Measurements from ENCODE around the gene LTA.

LTA gene

DNA sequence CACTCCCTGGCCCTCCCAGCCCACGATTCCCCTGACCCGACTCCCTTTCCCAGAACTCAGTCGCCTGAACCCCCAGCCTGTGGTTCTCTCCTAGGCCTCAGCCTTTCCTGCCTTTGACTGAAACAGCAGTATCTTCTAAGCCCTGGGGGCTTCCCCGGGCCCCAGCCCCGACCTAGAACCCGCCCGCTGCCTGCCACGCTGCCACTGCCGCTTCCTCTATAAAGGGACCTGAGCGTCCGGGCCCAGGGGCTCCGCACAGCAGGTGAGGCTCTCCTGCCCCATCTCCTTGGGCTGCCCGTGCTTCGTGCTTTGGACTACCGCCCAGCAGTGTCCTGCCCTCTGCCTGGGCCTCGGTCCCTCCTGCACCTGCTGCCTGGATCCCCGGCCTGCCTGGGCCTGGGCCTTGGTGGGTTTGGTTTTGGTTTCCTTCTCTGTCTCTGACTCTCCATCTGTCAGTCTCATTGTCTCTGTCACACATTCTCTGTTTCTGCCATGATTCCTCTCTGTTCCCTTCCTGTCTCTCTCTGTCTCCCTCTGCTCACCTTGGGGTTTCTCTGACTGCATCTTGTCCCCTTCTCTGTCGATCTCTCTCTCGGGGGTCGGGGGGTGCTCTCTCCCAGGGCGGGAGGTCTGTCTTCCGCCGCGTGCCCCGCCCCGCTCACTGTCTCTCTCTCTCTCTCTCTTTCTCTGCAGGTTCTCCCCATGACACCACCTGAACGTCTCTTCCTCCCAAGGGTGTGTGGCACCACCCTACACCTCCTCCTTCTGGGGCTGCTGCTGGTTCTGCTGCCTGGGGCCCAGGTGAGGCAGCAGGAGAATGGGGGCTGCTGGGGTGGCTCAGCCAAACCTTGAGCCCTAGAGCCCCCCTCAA is at the start of gene LTA:
Gene LTA, plus strand, starts transcription at position 249 of the 871 bp plus-strand sequence. Its CDS starts 454 bp downstream, at position 703.
- DNase-seq (ENCODE audit: low read depth) = no peak

GRCh38 chr6:31525553-31525931 is 46.5 kb upstream of the LTA start:
- DNase-seq (ENCODE audit: low read depth) = no peak

DNA sequence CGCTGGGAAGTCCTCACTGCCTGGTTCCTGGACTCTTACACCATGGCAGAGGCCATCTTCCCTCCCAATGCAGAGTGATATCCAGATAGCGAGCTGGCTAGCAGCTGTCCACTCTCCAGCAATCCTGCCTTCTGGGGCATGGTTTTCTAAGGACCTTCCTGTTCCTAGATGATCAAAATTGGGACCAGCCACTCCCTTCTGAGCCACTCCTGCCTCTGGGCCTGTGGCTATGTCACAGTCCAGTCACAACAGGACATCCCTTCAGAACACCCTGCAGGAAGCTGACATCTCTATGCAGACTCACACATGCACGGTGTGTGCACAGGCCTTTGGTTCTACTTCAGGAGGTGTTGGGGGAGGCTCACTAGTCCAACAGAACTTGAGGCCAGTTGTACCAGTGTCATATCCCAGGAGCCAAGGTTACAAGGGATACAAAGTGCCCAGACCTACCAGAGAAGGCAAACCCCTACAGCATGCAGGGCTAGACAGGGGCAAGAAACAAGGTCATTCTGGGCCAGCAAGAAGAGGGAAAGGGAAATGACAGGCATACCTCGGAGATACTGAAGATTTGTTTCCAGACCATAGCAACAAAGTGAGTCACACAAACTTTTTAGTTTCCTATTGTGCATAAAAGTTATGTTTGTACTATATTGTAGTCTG is 46.0 kb upstream of the LTA start:
- DNase-seq (ENCODE audit: low read depth) = no peak

DNA sequence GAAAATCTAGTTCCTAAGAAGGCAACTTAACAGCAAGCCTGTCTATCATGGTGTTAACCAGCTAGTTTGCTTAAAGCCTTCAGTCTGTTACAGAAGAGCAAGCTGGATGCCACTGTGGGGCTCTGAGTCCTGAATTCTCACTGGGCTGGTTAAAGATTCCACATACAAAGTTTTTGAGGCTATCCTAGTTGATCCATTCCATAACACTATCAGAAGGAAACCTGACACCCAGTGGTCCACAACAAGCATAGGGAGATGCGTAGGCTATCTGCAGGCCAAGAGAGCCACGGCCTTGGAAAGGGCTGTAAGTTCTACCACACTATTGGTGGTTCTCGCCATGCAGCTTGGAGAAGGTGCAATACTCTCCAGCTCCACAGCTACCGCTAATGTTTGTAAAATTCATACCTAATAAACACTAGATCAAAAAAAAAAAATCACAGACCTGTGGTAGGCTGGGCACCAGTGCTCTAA is 43.7 kb upstream of the LTA start:
- no peak for DNase-seq (ENCODE audit: low read depth)

DNA sequence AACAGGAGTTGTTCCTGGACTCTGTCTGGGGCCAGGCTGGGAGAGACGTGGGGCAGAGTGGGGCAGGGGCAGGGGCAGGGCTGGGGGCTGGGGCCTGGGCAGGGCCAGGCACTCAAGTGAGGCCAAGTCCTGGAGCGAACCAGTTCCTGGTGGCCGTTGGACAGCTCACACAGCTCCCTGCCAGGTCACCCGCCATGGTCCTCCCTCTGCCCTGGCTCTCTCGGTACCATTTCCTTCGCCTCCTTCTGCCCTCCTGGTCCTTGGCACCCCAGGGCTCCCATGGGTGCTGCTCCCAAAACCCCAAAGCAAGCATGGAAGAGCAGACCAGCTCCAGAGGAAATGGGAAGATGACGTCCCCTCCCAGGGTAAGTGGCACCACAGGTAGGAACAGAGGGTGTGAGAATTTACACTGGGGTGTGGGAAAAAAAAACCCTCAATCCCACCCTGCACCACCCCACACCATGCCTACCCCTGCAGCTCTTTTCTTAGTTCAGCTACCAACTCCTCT is 43.2 kb upstream of the LTA start, which contains the start of gene MCCD1:
Gene MCCD1, plus strand, starts transcription at position 142 of the 508 bp plus-strand sequence. Its CDS starts 53 bp downstream, at position 195.
- no peak for DNase-seq (ENCODE audit: low read depth)

DNA sequence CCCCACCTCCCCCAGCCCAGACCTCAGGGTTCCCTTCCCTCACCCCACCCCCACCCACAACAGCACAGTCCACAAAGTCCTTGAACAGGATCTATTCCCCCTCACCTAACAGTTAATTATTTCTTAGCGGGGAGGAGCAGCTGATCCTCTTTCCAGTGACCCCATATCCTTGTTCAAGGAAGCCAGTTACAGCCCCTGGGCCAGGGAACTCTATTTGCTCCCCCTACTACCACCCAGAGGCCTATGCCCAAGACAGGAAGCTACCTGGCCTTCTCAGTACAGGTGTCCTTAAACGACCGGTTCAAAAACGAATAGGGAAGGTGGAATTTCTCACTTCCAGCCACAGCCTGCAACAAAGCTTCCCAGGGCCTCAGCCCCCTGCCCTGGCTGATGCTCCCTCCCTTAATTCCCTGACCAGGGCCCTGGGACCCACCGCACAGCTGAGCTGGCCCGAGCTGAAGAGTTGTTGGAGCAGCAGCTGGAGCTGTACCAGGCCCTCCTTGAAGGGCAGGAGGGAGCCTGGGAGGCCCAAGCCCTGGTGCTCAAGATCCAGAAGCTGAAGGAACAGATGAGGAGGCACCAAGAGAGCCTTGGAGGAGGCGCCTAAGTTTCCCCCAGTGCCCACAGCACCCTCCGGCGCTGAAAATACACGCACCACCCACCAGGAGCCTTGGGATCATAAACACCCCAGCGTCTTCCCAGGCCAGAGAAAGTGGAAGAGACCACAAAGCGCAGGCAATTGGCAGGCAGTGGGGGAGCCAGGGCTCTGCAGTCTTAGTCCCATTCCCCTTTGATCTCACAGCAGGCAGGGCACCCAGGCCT is 42.5 kb upstream of the LTA start:
- no peak for DNase-seq (ENCODE audit: low read depth)

DNA sequence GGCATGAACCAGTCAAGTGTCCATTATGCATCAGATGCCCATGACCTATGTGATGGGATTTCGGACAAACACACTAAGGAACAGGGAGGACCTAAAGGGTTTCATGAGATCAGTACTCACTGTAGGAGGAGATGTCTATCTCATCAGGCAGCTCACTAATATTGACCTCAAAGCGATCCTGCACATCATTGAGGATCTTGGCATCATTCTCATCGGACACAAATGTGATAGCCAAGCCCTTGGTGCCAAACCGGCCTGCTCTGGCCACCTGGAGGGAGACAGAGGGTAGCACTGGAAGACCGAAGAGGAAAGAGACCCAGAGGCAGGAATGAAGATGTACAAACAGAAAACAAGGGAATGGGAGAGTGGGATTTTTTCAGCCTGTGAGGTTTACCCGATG is 41.4 kb upstream of the LTA start:
- DNase-seq (ENCODE audit: low read depth) = no peak

DNA sequence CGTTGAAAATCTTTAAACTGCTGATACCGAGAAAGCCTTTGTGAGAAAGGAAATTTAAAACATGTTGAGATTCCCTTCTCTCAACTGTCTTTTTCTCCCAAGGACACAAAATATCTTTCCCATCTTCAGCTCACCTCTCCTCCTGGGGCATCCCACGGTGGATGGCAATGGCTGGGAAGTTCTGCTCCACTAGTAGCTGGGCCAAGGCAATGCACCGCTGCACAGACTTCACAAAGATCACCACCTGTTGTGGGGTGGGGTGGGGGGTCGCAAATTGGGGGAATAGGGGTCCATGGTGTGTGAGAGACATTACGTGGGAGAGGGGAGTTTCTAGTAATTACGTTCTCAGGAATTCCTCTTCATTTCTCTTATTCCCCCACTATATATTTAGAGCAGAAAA is 40.9 kb upstream of the LTA start:
- no peak for DNase-seq (ENCODE audit: low read depth)

DNA sequence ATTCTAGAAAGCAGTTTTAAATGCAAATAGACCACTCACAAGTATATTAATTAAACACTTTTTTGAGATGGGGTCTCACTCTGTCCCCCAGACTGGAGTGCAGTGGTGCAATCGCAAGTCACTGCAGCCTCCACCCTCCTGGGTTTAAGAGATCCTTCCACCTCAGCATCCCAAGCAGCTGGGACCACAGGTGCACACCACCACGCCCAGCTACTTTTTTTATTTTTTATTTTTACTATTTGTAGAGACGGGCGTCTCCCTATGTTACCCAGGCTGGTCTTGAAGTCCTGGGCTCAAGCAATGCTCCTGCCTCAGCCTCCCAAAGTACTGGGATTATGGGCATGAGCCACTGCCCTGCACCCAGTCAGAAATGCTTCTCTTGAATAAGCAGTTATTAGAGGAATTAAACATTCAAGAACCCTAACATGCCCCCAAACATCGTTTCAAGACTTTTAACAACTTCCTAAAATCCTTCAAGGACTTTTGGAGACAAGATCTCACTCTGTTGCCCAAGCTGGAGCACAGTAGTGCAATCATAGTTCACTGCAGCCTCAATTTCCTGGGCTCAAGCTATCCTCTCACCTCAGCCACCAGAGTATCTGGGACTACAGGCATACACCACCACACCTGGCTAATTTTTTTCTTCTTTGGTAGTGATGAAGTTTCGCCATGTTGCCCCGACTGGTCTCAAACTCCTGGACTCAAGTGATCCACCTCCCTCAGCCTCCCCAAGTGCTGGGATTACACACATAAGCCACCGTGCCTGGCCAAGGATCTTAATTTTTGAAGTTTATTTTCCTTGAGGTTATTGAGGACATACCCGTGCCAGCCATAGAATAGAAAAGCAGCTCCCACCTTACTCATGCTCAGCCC is 40.1 kb upstream of the LTA start:
- DNase-seq (ENCODE audit: low read depth) = no peak

DNA sequence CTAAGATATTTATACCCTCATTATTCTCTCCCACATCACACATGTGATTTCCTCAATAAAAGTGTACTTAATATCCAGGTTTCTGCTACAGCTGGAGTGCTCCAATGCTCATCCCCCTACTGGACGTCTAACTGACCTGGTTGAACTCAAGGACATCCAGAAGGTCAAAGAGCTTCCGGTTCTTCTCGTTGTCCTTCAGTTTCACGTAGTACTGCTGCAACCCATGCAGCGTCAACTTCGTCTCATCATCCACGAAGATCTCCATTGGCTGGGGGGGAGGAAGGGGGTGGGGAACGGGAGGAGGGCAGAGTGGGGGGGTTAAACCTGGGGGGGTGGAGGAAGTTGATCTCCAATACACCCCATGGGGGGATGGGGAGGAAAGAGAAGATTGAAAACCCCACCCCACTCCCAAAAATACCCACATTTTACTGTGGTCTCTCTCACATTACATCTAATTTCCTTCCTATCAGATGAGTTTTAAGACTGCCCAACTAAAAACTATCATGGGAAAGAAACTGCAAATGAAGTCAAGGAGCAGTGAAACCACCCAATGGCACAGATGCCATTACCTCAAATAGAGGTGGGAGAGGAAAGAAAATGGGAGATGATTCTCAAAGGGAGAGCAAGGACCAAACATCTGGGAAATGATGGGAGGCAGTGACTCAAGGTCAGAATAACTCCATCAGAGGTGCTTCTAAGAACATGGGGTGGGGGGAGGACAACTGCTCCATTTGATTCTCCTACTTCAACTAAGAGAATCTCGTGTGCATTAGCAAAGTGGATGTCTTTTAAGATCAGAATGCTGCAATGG is 39.2 kb upstream of the LTA start:
- DNase-seq (ENCODE audit: low read depth) = no peak

GRCh38 chr6:31533455-31533841 is 38.6 kb upstream of the LTA start:
- DNase-seq (ENCODE audit: low read depth) = no peak

GRCh38 chr6:31534011-31534410 is 38.1 kb upstream of the LTA start:
- DNase-seq (ENCODE audit: low read depth) = no peak

GRCh38 chr6:31534521-31535040 is 37.5 kb upstream of the LTA start:
- DNase-seq (ENCODE audit: low read depth) = no peak

- DNase-seq (ENCODE audit: low read depth) = no peak
Observed at GRCh38 chr6:31535538-31536324, 36.4 kb upstream of the LTA start.

GRCh38 chr6:31538805-31539400 is 33.2 kb upstream of the LTA start:
- no peak for DNase-seq (ENCODE audit: low read depth)

DNA sequence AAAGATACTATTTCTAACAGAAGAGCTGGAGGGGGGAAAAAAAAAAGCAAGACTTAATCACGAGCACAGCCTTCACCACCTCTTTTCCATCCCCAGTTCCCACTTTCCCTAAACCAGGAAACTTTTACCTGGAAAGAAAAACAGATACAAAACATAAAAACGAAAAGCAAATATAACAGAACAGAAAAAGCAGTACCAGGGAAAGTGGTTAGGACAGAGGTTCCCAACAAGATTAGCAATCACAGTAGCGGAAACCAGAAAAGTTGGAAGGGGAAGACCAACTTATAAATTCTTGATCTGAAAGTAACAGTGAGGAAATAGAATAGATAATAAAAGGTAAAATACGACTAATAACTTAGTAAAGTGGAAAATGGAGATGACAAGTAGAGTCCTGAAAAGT is 31.4 kb upstream of the LTA start:
- no peak for DNase-seq (ENCODE audit: low read depth)

GRCh38 chr6:31541059-31541657 is 30.9 kb upstream of the LTA start:
- no peak for DNase-seq (ENCODE audit: low read depth)
